CD4-positive, alpha-beta T cell treated with Interleukin-6 at 100 ng/mL for 8 hours (primary cell): ENCODE data around the gene MX1.
A peak's percentile ranks its signal among the peaks of the same experiment; 100 is the strongest.

ENCODE experiments used
- DNase-seq: peaks from one replicate; pipeline ENCODE4 v3.0.0-alpha.2; 2020; ENCODE audit warnings: mixed read lengths, low spot score

Gene MX1

GRCh38 chr21:41425954-41426675 lies at the start of gene MX1:
MX1 (plus strand) TSS chr21:41426239; CDS start chr21:41432071, 5,832 bp downstream.
- peak; percentile 86 for DNase-seq

- DNase-seq, result no peak
Measured at GRCh38 chr21:41377715-41378114, 48.3 kb upstream of the MX1 start.

GRCh38 chr21:41378849-41379248 lies 47.2 kb upstream of the MX1 start:
- DNase-seq, result no peak

- no peak for DNase-seq
Measured at GRCh38 chr21:41379901-41380300, 46.1 kb upstream of the MX1 start.

- no peak for DNase-seq
Measured at GRCh38 chr21:41381731-41382130, 44.3 kb upstream of the MX1 start.

GRCh38 chr21:41387042-41387819 lies 38.8 kb upstream of the MX1 start:
- no peak for DNase-seq

GRCh38 chr21:41387824-41388223 lies 38.2 kb upstream of the MX1 start:
- DNase-seq, result no peak

GRCh38 chr21:41388259-41388658 lies 37.8 kb upstream of the MX1 start:
- no peak for DNase-seq

- no peak for DNase-seq
Measured at GRCh38 chr21:41390043-41390639, 35.9 kb upstream of the MX1 start.

GRCh38 chr21:41393876-41394465 lies 32.1 kb upstream of the MX1 start:
- DNase-seq, result no peak

GRCh38 chr21:41396558-41397075 lies 29.4 kb upstream of the MX1 start:
- DNase-seq, result no peak

GRCh38 chr21:41397471-41397891 lies 28.6 kb upstream of the MX1 start:
- DNase-seq, result no peak

GRCh38 chr21:41398251-41398650 lies 27.8 kb upstream of the MX1 start:
- DNase-seq, result no peak

GRCh38 chr21:41398831-41399230 lies 27.2 kb upstream of the MX1 start:
- no peak for DNase-seq

- no peak for DNase-seq
Measured at GRCh38 chr21:41399246-41399800, 26.7 kb upstream of the MX1 start.

GRCh38 chr21:41402231-41402630 lies 23.8 kb upstream of the MX1 start:
- no peak for DNase-seq

GRCh38 chr21:41402796-41403195 lies 23.2 kb upstream of the MX1 start:
- DNase-seq, result no peak

GRCh38 chr21:41403331-41403730 lies 22.7 kb upstream of the MX1 start:
- no peak for DNase-seq

GRCh38 chr21:41403966-41404365 lies 22.1 kb upstream of the MX1 start:
- no peak for DNase-seq

- no peak for DNase-seq
Measured at GRCh38 chr21:41405321-41405720, 20.7 kb upstream of the MX1 start.

GRCh38 chr21:41406340-41406739 lies 19.7 kb upstream of the MX1 start:
- no peak for DNase-seq
